C4-2B (cell line): ENCODE data around the gene SIX2.

Experiments used
- ZFX ChIP-seq: fragments of 450-650 bp; IDR thresholded peaks from 2 replicates; pipeline ENCODE4 v1.6.1; 2017
- TF ChIP-seq, protein P1 (sequence below): fragments of 450-650 bp; conservative IDR thresholded peaks from 2 replicates; pipeline ENCODE4 v1.5.1; 2017; ENCODE audit warnings: mild to moderate bottlenecking

GRCh38 chr2:45055162-45055605 is 45.9 kb upstream of the SIX2 start:
- TF ChIP-seq, protein P1, sequence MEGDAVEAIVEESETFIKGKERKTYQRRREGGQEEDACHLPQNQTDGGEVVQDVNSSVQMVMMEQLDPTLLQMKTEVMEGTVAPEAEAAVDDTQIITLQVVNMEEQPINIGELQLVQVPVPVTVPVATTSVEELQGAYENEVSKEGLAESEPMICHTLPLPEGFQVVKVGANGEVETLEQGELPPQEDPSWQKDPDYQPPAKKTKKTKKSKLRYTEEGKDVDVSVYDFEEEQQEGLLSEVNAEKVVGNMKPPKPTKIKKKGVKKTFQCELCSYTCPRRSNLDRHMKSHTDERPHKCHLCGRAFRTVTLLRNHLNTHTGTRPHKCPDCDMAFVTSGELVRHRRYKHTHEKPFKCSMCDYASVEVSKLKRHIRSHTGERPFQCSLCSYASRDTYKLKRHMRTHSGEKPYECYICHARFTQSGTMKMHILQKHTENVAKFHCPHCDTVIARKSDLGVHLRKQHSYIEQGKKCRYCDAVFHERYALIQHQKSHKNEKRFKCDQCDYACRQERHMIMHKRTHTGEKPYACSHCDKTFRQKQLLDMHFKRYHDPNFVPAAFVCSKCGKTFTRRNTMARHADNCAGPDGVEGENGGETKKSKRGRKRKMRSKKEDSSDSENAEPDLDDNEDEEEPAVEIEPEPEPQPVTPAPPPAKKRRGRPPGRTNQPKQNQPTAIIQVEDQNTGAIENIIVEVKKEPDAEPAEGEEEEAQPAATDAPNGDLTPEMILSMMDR, result no peak
- TF ChIP-seq ZFX, result no peak
